ENCODE data around the gene TTC16.

DNA sequence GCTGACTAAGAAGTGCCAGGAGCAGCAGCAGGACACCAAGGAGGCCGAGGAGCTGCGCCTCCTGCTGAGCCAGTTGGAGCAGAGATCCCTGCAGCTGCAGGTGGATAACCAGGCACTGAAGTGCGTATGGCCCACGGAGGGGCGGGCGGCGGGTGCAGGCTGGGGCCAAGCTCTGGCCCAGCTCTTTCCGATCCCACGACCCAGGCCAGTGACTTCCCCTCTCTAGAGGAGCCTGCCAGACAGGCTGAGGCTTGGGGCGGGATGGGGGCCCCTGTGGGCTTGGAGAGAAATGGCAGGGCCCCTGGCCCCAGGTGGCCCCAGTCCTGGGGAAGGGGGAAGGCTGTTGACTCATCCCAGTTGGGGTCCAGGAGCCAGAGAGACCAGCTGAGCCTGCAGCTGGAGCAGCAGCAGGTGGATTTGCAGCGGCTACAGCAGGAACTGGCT is 4.0 kb upstream of the TTC16 start:
- TF ChIP-seq, protein P1, sequence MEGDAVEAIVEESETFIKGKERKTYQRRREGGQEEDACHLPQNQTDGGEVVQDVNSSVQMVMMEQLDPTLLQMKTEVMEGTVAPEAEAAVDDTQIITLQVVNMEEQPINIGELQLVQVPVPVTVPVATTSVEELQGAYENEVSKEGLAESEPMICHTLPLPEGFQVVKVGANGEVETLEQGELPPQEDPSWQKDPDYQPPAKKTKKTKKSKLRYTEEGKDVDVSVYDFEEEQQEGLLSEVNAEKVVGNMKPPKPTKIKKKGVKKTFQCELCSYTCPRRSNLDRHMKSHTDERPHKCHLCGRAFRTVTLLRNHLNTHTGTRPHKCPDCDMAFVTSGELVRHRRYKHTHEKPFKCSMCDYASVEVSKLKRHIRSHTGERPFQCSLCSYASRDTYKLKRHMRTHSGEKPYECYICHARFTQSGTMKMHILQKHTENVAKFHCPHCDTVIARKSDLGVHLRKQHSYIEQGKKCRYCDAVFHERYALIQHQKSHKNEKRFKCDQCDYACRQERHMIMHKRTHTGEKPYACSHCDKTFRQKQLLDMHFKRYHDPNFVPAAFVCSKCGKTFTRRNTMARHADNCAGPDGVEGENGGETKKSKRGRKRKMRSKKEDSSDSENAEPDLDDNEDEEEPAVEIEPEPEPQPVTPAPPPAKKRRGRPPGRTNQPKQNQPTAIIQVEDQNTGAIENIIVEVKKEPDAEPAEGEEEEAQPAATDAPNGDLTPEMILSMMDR (IDR thresholded peaks at IDR 0.05; ENCODE audit: insufficient read depth, low read depth, low read length), result no peak
- TF ChIP-seq EZH2 (IDR thresholded peaks at IDR 0.05; ENCODE audit: insufficient read depth, low read length), result no peak
